Tibial artery (tissue), 4 donors: Measurements from ENCODE around the gene OR10X1.

ENCODE experiments used
- DNase-seq, 2 donors: peaks; one replicate each; pipeline ENCODE4 v3.0.0-alpha.2; 2019
- H3K27ac ChIP-seq, 2 donors: fragments of 200-600 bp; sonication (generic) in 1 of 2; 1 replicate in 1 of 2; 2 replicates in 1 of 2; pipeline ENCODE4 v1.5.1; 2018 to 2019; ENCODE audit warnings: mild to moderate bottlenecking in 1 of 2
- H3K27me3 ChIP-seq, 2 donors: fragments of 200-600 bp; sonication (generic) in 1 of 2; one replicate each; pipeline versions ENCODE4 v1.5.1 to v1.6.0; 2016 to 2019
- H3K36me3 ChIP-seq, 3 donors: fragments of 200-600 bp; sonication (generic) in 2 of 3; one replicate each; pipeline ENCODE4 v1.5.1; 2016 to 2019; ENCODE audit warnings: mild to moderate bottlenecking in 2 of 3
- H3K4me1 ChIP-seq, 4 donors: fragments of 200-600 bp; sonication (generic) in 2 of 4; 1 replicate in 3 of 4; 2 replicates in 1 of 4; pipeline ENCODE4 v1.5.1; 2016 to 2019
- H3K4me3 ChIP-seq, 2 donors: fragments of 200-600 bp; sonication (generic) in 1 of 2; 1 replicate in 1 of 2; 2 replicates in 1 of 2; pipeline ENCODE4 v1.5.1; 2018 to 2019; ENCODE audit warnings: mild to moderate bottlenecking in 2 of 2
- H3K9me3 ChIP-seq, 3 donors: fragments of 200-600 bp; sonication (generic) in 1 of 3; one replicate each; pipeline ENCODE4 v1.5.1; 2016 to 2019
- intact Hi-C: fragments of 100-400 bp; cut with DNase I; formaldehyde crosslinking; loops from one replicate; pipeline ENCODE4 v1.15.0; 2023; ENCODE audit warnings: low total_unique reads
- TF ChIP-seq, protein P1 (sequence below), 2 experiments: fragments of 200-600 bp in 1 of 2; fragments of 450-650 bp in 1 of 2; IDR thresholded peaks; one replicate each; pipeline ENCODE4 v1.5.1; 2017 to 2019; ENCODE audit warnings: antibody characterized with exemption in 2 of 2, mild to moderate bottlenecking in 1 of 2, moderate library complexity in 1 of 2

Gene OR10X1, protein sequence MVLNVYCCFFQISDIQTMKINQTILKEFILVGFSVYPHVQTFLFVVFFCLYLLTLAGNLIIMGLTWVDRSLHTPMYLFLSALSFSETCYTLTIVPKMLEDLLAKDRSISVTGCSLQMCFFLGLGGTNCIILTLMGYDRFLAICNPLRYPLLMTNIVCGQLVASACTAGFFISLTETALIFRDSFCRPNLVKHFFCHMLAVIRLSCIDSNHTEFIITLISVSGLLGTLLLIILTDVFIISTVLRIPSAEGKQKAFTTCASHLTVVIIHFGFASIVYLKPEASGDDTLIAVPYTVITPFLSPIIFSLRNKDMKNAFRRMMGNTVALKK

DNA sequence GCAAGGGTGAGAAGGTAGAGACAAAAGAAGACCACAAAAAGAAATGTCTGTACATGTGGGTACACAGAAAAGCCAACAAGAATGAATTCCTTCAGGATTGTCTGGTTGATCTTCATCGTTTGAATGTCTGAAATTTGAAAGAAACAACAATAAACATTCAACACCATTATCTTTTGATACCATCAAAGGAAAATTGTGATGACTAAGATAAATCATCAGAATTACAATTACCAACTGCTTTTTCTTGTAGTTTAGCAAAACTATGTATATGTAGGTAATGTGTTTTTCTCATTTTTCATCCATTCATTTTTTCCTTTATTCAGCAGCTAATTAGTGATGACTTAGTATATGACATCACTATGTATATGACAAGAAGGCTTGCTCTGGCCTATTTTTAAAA lies at the start of gene OR10X1:
Gene OR10X1 (minus strand): TSS at position 167 of the 400 bp plus-strand sequence. CDS start 0 bp downstream, at position 167.
- no peak for DNase-seq
- H3K9me3 ChIP-seq: no peaks in the 10 kb centered on the region
- TF ChIP-seq, protein P1, sequence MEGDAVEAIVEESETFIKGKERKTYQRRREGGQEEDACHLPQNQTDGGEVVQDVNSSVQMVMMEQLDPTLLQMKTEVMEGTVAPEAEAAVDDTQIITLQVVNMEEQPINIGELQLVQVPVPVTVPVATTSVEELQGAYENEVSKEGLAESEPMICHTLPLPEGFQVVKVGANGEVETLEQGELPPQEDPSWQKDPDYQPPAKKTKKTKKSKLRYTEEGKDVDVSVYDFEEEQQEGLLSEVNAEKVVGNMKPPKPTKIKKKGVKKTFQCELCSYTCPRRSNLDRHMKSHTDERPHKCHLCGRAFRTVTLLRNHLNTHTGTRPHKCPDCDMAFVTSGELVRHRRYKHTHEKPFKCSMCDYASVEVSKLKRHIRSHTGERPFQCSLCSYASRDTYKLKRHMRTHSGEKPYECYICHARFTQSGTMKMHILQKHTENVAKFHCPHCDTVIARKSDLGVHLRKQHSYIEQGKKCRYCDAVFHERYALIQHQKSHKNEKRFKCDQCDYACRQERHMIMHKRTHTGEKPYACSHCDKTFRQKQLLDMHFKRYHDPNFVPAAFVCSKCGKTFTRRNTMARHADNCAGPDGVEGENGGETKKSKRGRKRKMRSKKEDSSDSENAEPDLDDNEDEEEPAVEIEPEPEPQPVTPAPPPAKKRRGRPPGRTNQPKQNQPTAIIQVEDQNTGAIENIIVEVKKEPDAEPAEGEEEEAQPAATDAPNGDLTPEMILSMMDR (IDR thresholded peaks at IDR 0.05): no peak
- no peak within 1 kb of the TSS for H3K27ac ChIP-seq
- no peaks in the 10 kb centered on the region for H3K36me3 ChIP-seq
- no peaks in the 10 kb centered on the region for H3K27me3 ChIP-seq
- H3K4me1 ChIP-seq: no peaks in the 10 kb centered on the region
- no peak within 1 kb of the TSS for H3K4me3 ChIP-seq
- intact Hi-C loops: no loop called here

DNA sequence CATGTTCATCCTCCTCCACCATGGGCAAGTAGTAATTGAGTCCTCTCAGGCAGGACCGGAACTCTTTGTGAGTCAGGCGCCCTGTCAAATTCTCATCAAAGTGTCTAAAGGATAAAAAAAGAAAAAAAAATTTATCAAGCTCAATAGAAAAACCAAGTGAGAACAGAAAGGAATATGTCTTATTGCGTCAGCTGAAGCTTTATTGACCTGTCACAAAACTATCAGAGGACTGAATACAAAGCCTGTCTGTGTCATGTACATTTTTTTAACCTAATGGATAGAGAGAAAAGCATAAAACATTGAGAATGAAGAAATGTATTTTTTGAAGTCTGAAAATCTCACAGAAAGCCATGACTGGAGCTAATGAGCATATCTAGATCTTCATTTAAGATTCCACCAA lies 34.1 kb upstream of the OR10X1 start:
- no peaks in the 10 kb centered on the region for H3K9me3 ChIP-seq
- TF ChIP-seq, protein P1 (IDR thresholded peaks at IDR 0.05): no peak
- intact Hi-C loops: no loop called here
- H3K4me1 ChIP-seq: no peaks in the 10 kb centered on the region
- no peaks in the 10 kb centered on the region for H3K36me3 ChIP-seq
- DNase-seq: no peak
- H3K27ac ChIP-seq: no peak overlapping the region
- no peaks in the 10 kb centered on the region for H3K27me3 ChIP-seq
- H3K4me3 ChIP-seq: no peak overlapping the region

DNA sequence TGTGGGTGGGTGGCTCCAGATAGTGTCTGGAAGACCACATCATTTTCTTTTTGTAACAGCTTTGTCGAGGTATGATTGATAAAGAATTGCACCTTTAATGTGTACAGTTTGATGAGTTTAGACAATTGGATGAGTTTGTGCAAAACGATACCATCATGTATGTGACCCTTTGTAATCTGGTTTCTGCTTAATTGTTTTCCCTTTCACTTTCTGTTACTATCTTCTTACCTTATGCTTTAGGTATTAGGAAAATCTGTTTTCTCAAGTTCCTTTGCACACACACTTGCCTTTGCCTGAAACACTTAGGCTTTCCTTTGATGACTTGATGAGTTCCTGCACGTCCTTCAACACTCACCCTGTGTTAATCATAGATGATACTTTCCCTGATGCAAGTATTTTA lies 32.2 kb upstream of the OR10X1 start:
- Histone ChIP-seq H3K9me3 (no peaks in the 10 kb centered on the region), H3K4me1 (no peaks in the 10 kb centered on the region), H3K4me3 (no peak overlapping the region), H3K27me3 (no peaks in the 10 kb centered on the region), H3K36me3 (no peaks in the 10 kb centered on the region), H3K27ac (no peak overlapping the region)
- no peak for DNase-seq
- TF ChIP-seq, protein P1 (IDR thresholded peaks at IDR 0.05): no peak
- intact Hi-C loops: no loop called here

DNA sequence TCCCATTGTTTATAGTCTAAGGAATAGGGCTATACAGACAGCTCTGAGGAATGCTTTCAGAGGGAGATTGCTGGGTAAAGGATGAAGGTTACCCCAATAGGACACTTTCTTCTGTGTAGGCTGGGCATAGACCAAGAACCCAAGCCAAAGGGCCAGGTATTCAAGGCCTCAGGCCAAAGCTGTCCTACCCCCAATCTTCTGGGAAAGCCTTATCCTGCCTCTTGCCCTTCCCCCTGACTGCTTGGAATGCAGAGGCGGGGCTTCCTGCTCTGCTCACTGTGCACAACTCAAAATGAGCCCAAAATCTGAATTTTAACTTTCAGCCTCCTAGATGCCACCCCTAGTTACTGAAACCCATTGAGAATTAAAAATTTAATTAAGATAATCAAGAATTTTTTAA lies 27.6 kb upstream of the OR10X1 start:
- H3K36me3 ChIP-seq: no peaks in the 10 kb centered on the region
- TF ChIP-seq, protein P1 (IDR thresholded peaks at IDR 0.05): no peak
- H3K27ac ChIP-seq: no peak overlapping the region
- H3K27me3 ChIP-seq: no peaks in the 10 kb centered on the region
- no peak overlapping the region for H3K4me3 ChIP-seq
- H3K4me1 ChIP-seq: no peaks in the 10 kb centered on the region
- no peaks in the 10 kb centered on the region for H3K9me3 ChIP-seq
- DNase-seq: no peak
- intact Hi-C loops: no loop called here

DNA sequence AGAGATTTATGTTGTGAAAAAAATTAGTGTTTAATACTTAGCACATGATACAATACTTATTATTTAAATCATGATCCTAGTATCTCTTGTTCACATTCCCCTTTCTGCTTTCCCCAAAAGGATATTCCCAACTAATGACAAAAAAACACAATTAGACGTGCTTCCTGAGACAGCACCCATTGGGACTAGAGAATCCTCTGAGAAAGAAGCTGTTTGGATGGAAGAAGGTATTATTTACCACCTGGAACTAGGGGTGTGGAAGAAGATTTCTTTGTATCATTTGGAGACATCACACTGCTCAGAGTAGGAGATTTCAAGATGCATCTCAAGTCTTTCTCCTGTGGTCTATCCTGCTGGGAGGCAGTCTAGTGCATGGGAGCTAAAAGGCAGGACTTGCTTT lies 25.3 kb upstream of the OR10X1 start, which contains the start of gene OR10Z1:
Gene OR10Z1 (plus strand): TSS at position 301 of the 400 bp plus-strand sequence. CDS start 1,171 bp downstream, outside the sequence.
- Histone ChIP-seq H3K27ac (no peak within 1 kb of the TSS), H3K4me1 (no peaks in the 10 kb centered on the region), H3K36me3 (no peaks in the 10 kb centered on the region), H3K4me3 (no peak within 1 kb of the TSS), H3K27me3 (no peaks in the 10 kb centered on the region), H3K9me3 (no peaks in the 10 kb centered on the region)
- intact Hi-C loops: no loop called here
- DNase-seq: no peak
- TF ChIP-seq, protein P1 (IDR thresholded peaks at IDR 0.05): no peak
